Thyroid gland (tissue), 4 donors: ENCODE data around the gene GSTT4.

ENCODE experiments used
- CTCF ChIP-seq, 6 experiments: fragments of 200-600 bp in 3 of 6; fragments of 450-650 bp in 3 of 6; sonication (generic) in 3 of 6; IDR thresholded peaks; one replicate each; pipeline ENCODE4 v1.5.1; 2016 to 2019; ENCODE audit warnings: antibody characterized with exemption in 6 of 6, mild to moderate bottlenecking in 2 of 6, inconsistent platforms in 1 of 6, moderate library complexity in 1 of 6
- POLR2A ChIP-seq, 2 donors: fragments of 450-650 bp; IDR thresholded peaks; one replicate each; pipeline ENCODE4 v1.6.1; 2017; ENCODE audit warnings: antibody characterized with exemption in 2 of 2, mild to moderate bottlenecking in 2 of 2, moderate library complexity in 1 of 2

- TF ChIP-seq CTCF (IDR thresholded peaks at IDR 0.05) (no peak), POLR2A (IDR thresholded peaks at IDR 0.05) (no peak)
These were observed 2.2 kb upstream of the GSTT4 start for GRCh38 chr22:24007253-24008021.
